Transverse colon (tissue), 4 donors: Measurements from ENCODE around the gene NHERF2.
A peak's percentile ranks its signal among the peaks of the same experiment; 100 is the strongest.

ENCODE experiments used
- EP300 ChIP-seq: sonication (generic); formaldehyde crosslinking; IDR thresholded peaks from one replicate; pipeline ENCODE4 v1.6.1; 2017; ENCODE audit warnings: antibody characterized with exemption, low read depth
- POLR2A ChIP-seq: fragments of 450-650 bp; IDR thresholded peaks from one replicate; pipeline ENCODE4 v1.6.1; 2016; ENCODE audit warnings: antibody characterized with exemption, mild to moderate bottlenecking, moderate library complexity
- POLR2AphosphoS5 ChIP-seq, 3 donors: sonication (generic); formaldehyde crosslinking; IDR thresholded peaks; one replicate each; pipeline ENCODE4 v1.6.1; 2016; ENCODE audit warnings: antibody characterized with exemption in 3 of 3
- TF ChIP-seq, protein P1 (sequence below), 5 experiments: fragments of 200-600 bp in 3 of 5; fragments of 450-650 bp in 2 of 5; sonication (generic) in 3 of 5; IDR thresholded peaks; 1 replicate in 2 of 5; 2 replicates in 3 of 5; pipeline ENCODE4 v1.5.1; 2016 to 2017; ENCODE audit warnings: antibody characterized with exemption in 5 of 5, inconsistent platforms in 3 of 5, mild to moderate bottlenecking in 2 of 5, moderate library complexity in 1 of 5

DNA sequence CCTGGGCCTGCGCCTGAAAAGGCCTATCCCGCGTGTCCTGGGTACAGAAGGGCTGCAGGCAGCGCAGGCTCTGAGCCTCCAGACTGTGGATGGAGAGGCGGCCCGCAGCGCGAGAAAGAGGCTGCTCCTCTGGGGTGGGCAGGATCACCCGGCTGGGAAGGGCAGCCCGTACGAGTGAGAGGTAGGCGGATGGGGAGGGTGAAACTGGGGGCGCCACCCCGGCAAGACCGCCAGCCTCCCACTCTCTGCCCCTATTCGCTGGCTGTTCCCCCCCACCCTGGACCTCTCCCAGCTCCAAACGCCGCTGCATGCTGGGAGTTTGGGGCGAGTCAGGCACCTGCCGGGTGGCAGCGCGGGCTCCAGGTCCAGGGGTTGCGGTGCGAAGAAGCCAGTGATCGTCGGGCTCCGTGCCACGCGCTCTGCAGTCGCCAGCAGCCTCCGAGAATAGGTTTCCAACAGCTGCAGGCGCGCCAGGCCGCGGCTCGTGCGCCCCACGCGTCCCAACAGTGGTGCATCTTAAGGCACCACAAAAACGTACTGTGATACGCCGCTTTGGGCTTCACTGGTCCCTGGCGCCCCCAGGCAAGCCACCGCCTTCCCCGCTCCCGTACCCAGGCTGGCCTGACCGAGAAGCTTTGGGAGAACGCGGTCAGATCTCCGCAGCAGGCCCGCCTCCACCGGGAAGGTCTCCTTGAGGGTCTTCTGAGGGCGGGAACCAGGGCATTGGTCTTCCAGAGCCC is 46.5 kb upstream of the NHERF2 start:
- TF ChIP-seq, protein P1, sequence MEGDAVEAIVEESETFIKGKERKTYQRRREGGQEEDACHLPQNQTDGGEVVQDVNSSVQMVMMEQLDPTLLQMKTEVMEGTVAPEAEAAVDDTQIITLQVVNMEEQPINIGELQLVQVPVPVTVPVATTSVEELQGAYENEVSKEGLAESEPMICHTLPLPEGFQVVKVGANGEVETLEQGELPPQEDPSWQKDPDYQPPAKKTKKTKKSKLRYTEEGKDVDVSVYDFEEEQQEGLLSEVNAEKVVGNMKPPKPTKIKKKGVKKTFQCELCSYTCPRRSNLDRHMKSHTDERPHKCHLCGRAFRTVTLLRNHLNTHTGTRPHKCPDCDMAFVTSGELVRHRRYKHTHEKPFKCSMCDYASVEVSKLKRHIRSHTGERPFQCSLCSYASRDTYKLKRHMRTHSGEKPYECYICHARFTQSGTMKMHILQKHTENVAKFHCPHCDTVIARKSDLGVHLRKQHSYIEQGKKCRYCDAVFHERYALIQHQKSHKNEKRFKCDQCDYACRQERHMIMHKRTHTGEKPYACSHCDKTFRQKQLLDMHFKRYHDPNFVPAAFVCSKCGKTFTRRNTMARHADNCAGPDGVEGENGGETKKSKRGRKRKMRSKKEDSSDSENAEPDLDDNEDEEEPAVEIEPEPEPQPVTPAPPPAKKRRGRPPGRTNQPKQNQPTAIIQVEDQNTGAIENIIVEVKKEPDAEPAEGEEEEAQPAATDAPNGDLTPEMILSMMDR (IDR thresholded peaks at IDR 0.05): no peak
- TF ChIP-seq POLR2AphosphoS5 (IDR thresholded peaks at IDR 0.05) (peak in 1 of 3 donors; percentile 26), POLR2A (peak; percentile 16), EP300 (no peak)
